Activated effector memory CD4-positive, alpha-beta T cell treated with Interleukin-2 at 50 U/mL for 16 hours (primary cell): Measurements from ENCODE around the gene PHF5A.

ENCODE experiments used
- DNase-seq: peaks from one replicate; pipeline ENCODE4 v3.0.0-alpha.2; 2020

PHF5A gene

DNA sequence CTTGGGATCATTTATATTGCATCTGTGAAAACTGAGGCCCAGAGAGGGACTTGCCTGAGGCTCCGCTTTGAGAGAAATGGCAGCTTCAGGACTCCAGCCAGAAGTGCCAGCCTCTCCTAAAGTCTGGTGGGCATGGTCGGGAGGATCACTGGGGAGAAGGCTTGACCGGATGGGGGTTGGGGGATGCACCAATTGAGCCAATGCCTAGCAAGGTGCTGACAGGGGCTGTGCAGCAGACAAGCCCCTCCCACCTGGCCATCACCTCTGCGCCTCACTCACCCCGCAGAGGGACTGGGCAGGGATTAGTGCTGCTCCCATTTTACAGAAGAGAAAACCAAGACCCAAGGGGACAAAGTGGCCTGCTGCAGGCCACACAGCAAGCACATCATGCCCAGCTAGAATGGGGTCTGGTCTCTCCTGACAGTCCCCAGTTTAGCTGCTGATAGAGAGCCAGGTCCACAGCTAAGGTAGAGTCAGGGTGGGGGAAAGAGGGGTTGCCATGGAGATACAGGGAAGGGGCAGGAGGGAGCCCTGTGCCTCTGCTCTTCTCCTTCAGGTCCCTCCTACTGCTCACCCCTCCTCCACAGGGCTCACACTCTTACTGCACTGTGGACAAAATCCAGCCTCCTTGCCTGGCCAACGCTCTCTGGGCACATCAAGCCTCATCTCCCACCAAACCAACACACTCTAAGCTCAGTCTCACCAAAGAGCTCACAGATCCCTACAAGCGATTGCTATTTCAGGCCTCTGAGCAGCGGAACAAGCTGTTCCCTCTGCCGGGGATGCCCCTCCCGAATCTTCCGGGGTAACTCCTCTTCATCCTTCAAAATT is 57.3 kb downstream of the PHF5A start:
- no peak for DNase-seq

DNA sequence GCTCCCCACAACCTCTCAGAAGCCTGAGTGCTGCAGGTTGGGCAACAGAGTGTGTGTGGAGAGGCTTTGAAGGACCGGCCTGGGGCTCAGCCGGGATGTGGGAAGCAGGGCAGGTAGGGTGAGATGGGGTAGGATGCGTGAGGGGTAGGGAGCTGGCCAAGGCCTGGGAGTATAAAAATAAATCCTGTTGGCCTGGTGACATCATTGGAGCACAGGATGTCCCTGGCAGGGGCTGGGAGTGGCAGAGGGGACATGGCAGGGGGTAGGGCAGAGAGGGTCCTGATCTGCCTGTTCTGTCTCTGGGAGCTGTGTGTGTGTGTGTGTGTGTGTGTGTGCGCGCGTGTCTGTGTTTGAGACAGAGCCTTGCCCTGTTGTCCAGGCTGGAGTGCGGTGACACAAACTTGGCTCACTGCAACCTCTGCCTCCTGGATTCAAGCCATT is 58.2 kb downstream of the PHF5A start:
- DNase-seq = no peak
